GM21723 (cell line): Measurements from ENCODE around the gene UBAC2.
A peak's percentile ranks its signal among the peaks of the same experiment; 100 is the strongest.

Experiments
- ATAC-seq: cut with Tn5 transposase; IDR thresholded peaks from one replicate; pipeline ENCODE4 v1.9.1; 2021; ENCODE audit warnings: mild to moderate bottlenecking, moderate library complexity; ENCODE audit not compliant: unreplicated experiment

The UBAC2 gene

GRCh38 chr13:99200432-99201167 lies at the start of gene UBAC2:
TSS of gene UBAC2 (plus strand) at chr13:99200854. CDS start at chr13:99200909, 55 bp downstream.
- peak; percentile 72 for ATAC-seq

GRCh38 chr13:99151516-99151915 lies 49.1 kb upstream of the UBAC2 start:
- ATAC-seq, result peak; percentile 90

- ATAC-seq, result no peak
Observed at GRCh38 chr13:99153219-99153618, 47.4 kb upstream of the UBAC2 start.

- ATAC-seq, result no peak
Observed at GRCh38 chr13:99154064-99154463, 46.6 kb upstream of the UBAC2 start.

GRCh38 chr13:99155821-99156220 lies 44.8 kb upstream of the UBAC2 start:
- ATAC-seq, result no peak

- ATAC-seq, result no peak
Observed at GRCh38 chr13:99157046-99157445, 43.6 kb upstream of the UBAC2 start.

GRCh38 chr13:99158846-99159245 lies 41.8 kb upstream of the UBAC2 start:
- ATAC-seq, result no peak

- ATAC-seq, result no peak
Observed at GRCh38 chr13:99159331-99160061, 41.2 kb upstream of the UBAC2 start.

GRCh38 chr13:99160415-99160814 lies 40.2 kb upstream of the UBAC2 start:
- ATAC-seq, result no peak

- ATAC-seq, result no peak
Observed at GRCh38 chr13:99161512-99161911, 39.1 kb upstream of the UBAC2 start.

GRCh38 chr13:99162567-99163361 lies 37.9 kb upstream of the UBAC2 start:
- ATAC-seq, result no peak

- no peak for ATAC-seq
Observed at GRCh38 chr13:99164226-99164625, 36.4 kb upstream of the UBAC2 start.

GRCh38 chr13:99165753-99166587 lies 34.7 kb upstream of the UBAC2 start:
- ATAC-seq, result no peak

GRCh38 chr13:99172951-99173350 lies 27.7 kb upstream of the UBAC2 start:
- no peak for ATAC-seq

GRCh38 chr13:99173606-99174005 lies 27.0 kb upstream of the UBAC2 start:
- ATAC-seq, result no peak

GRCh38 chr13:99174533-99175100 lies 26.0 kb upstream of the UBAC2 start:
- ATAC-seq, result no peak

- peak; percentile 85 for ATAC-seq
Observed at GRCh38 chr13:99176309-99177276, 24.1 kb upstream of the UBAC2 start.

GRCh38 chr13:99178636-99179035 lies 22.0 kb upstream of the UBAC2 start:
- ATAC-seq, result peak; percentile 58

- no peak for ATAC-seq
Observed at GRCh38 chr13:99179460-99179859, 21.2 kb upstream of the UBAC2 start.
